Upper lobe of left lung (tissue), 4 donors: ENCODE results near the gene WDR13.

Source experiments
- CTCF ChIP-seq, 6 experiments: fragments of 450-650 bp in 4 of 6; fragments of 200-600 bp in 2 of 6; sonication (generic) in 2 of 6; IDR thresholded peaks; one replicate each; pipeline ENCODE4 v1.5.1; 2016 to 2019; ENCODE audit warnings: antibody characterized with exemption in 6 of 6
- POLR2A ChIP-seq, 4 donors: fragments of 450-650 bp; IDR thresholded peaks; one replicate each; pipeline ENCODE4 v1.5.1; 2016 to 2017; ENCODE audit warnings: antibody characterized with exemption in 4 of 4, mild to moderate bottlenecking in 2 of 4

- TF ChIP-seq CTCF (IDR thresholded peaks at IDR 0.05) = peak in 4 of 6 experiments; percentile 40 to 52 (median 46)
- peak; percentile 59 to 94 (median 83) for TF ChIP-seq POLR2A (IDR thresholded peaks at IDR 0.05)
Observed at GRCh38 chrX:48574270-48575266, 22.7 kb upstream of the WDR13 start, which contains the start of gene RBM3.
